ENCODE measurements around the gene RADIL.

Gene RADIL

GRCh38 chr7:4754433-4755010, 129.0 kb downstream of the RADIL start:
- no peaks in the 10 kb centered on the region for H3K9me3 Mint-ChIP-seq
- H3K27me3 Mint-ChIP-seq (ENCODE audit: low read depth) = no peaks in the 10 kb centered on the region
- H3K4me3 Mint-ChIP-seq = no peak overlapping the region
- peaks cover 7% of the 10 kb centered on the region for H3K4me1 Mint-ChIP-seq (ENCODE audit: low read depth)
- peaks cover 5% of the 10 kb centered on the region for H3K36me3 Mint-ChIP-seq (ENCODE audit: low read depth)
- no peak overlapping the region for H3K27ac Mint-ChIP-seq

GRCh38 chr7:4753598-4754432, 129.7 kb downstream of the RADIL start:
- Mint-ChIP-seq H3K36me3 (ENCODE audit: low read depth) (peaks cover 5% of the 10 kb centered on the region), H3K27me3 (ENCODE audit: low read depth) (no peaks in the 10 kb centered on the region), H3K4me1 (ENCODE audit: low read depth) (peaks cover 7% of the 10 kb centered on the region), H3K27ac (no peak overlapping the region), H3K4me3 (no peak overlapping the region), H3K9me3 (no peaks in the 10 kb centered on the region)

- no peak overlapping the region for H3K4me3 Mint-ChIP-seq
- H3K4me1 Mint-ChIP-seq (ENCODE audit: low read depth) = peaks cover 20% of the 10 kb centered on the region
- no peaks in the 10 kb centered on the region for H3K9me3 Mint-ChIP-seq
- no peak overlapping the region for H3K27ac Mint-ChIP-seq
- no peaks in the 10 kb centered on the region for H3K27me3 Mint-ChIP-seq (ENCODE audit: low read depth)
- peaks cover 14% of the 10 kb centered on the region for H3K36me3 Mint-ChIP-seq (ENCODE audit: low read depth)
Measured at GRCh38 chr7:4751398-4751947, 132.0 kb downstream of the RADIL start.

GRCh38 chr7:4749798-4750197, 133.7 kb downstream of the RADIL start:
- no peaks in the 10 kb centered on the region for H3K27me3 Mint-ChIP-seq (ENCODE audit: low read depth)
- no peak overlapping the region for H3K4me3 Mint-ChIP-seq
- no peaks in the 10 kb centered on the region for H3K9me3 Mint-ChIP-seq
- H3K4me1 Mint-ChIP-seq (ENCODE audit: low read depth) = peaks cover 32% of the 10 kb centered on the region
- no peak overlapping the region for H3K27ac Mint-ChIP-seq
- H3K36me3 Mint-ChIP-seq (ENCODE audit: low read depth) = peaks cover 9% of the 10 kb centered on the region

- peaks cover 11% of the 10 kb centered on the region for H3K36me3 Mint-ChIP-seq (ENCODE audit: low read depth)
- H3K27me3 Mint-ChIP-seq (ENCODE audit: low read depth) = no peaks in the 10 kb centered on the region
- no peak overlapping the region for H3K27ac Mint-ChIP-seq
- H3K9me3 Mint-ChIP-seq = no peaks in the 10 kb centered on the region
- peaks cover 36% of the 10 kb centered on the region for H3K4me1 Mint-ChIP-seq (ENCODE audit: low read depth)
- H3K4me3 Mint-ChIP-seq = no peak overlapping the region
Measured at GRCh38 chr7:4749363-4749762, 134.2 kb downstream of the RADIL start.

Data from T-helper 1 cell treated with Interleukin-12 subunit alpha and Interleukin-12 subunit beta and Interleukin-4 antibody, amounts not matched to agents 30 μg/mL and 1 μg/mL, for 36 hours (primary cell).